Kidney (tissue), 22 donors: ENCODE measurements around the gene KLHL8. TPM values are rescaled to one million over a fixed set of nuclear protein-coding genes. Genes with fewer than 3 reads are reported as not detected.
A peak's percentile ranks its signal among the peaks of the same experiment; 100 is the strongest.

Experiments used
- DNase-seq, 5 donors: peaks; one replicate each; pipeline ENCODE4 v3.0.0-alpha.2; 2013 to 2020
- FAIRE-seq: peaks from 2 replicates; lab custom pipeline; 2012; peaks lifted over from hg19 to GRCh38; lab: Jason Lieb, UNC
- H3K27ac ChIP-seq, 2 donors: one replicate each; pipeline ENCODE4 v1.7.0; 2013; ENCODE audit warnings: low read depth in 2 of 2, low read length in 2 of 2, inconsistent platforms in 1 of 2
- H3K27me3 ChIP-seq: one replicate; pipeline ENCODE4 v1.7.1; 2013; ENCODE audit warnings: low read length, inconsistent platforms; ENCODE audit not compliant: control insufficient read depth, insufficient read depth
- H3K36me3 ChIP-seq, 3 donors: one replicate each; pipeline versions ENCODE4 v1.7.0 to v1.7.1; 2013; ENCODE audit warnings: low read length in 3 of 3, control low read depth in 1 of 3, inconsistent platforms in 1 of 3; ENCODE audit not compliant: insufficient read depth in 3 of 3, control insufficient read depth in 2 of 3
- H3K4me1 ChIP-seq, 3 donors: one replicate each; pipeline versions ENCODE4 v1.7.0 to v1.7.1; 2013; ENCODE audit warnings: low read length in 3 of 3, inconsistent platforms in 1 of 3, low read depth in 1 of 3; ENCODE audit not compliant: control insufficient read depth in 2 of 3, insufficient read depth in 2 of 3
- H3K4me3 ChIP-seq, 3 donors: one replicate each; pipeline versions ENCODE4 v1.7.0 to v1.8.1; 2013; ENCODE audit warnings: low read length in 3 of 3, control low read depth in 1 of 3, inconsistent platforms in 1 of 3
- H3K9ac ChIP-seq, 3 donors: one replicate each; pipeline versions ENCODE4 v1.7.0 to v1.7.1; 2013; ENCODE audit warnings: low read length in 3 of 3, control low read depth in 1 of 3, inconsistent platforms in 1 of 3
- H3K9me3 ChIP-seq, 3 donors: one replicate each; pipeline versions ENCODE4 v1.7.0 to v1.7.1; 2013; ENCODE audit warnings: low read length in 3 of 3, control low read depth in 1 of 3, inconsistent platforms in 1 of 3; ENCODE audit not compliant: control insufficient read depth in 2 of 3, insufficient read depth in 1 of 3
- intact Hi-C: fragments of 100-400 bp; cut with DNase I; formaldehyde crosslinking; loops from one replicate; pipeline ENCODE4 v1.11.1; 2022
- long read RNA-seq, 10 donors: library from polyadenylated mRNA in 1 of 10; unstranded in 1 of 10; transcript quantifications; one replicate each; pipeline ENCODE4 v2.0.0 and lab custom pipeline, GENCODE V29; 2021 to 2026
- polyA plus RNA-seq: library from polyadenylated mRNA; stranded (reverse); fragments of 350-450 nt; fragmentation: Illumina TruSeq; extraction: RNeasy Lipid Tissue Mini Kit (QIAGEN cat#74804); gene quantifications from one replicate; pipeline ENCODE4 v1.2.3, GENCODE V29; 2014; ENCODE audit warnings: low read depth, low replicate concordance; ENCODE audit not compliant: insufficient read depth
- total RNA-seq: library from RNA; stranded (reverse); fragmentation: NEBNext Ultra II Directional; extraction: Animal tissue kit (Norgen Biotek cat#: 25700); gene quantifications from one replicate; pipeline ENCODE4 v1.2.1, GENCODE V29; 2021
- TF ChIP-seq, protein P1 (sequence below): IDR thresholded peaks from 3 replicates; pipeline ENCODE4 v1.5.1; 2012; ENCODE audit warnings: mild to moderate bottlenecking, moderate library complexity, borderline replicate concordance; ENCODE audit not compliant: insufficient read depth; ENCODE audit errors: extremely low read depth
- donor health status: control.
- donor health status: control.
- donor health status: control.
- donor health status: control.
- donor health status: control.
- donor health status: DM: yes; HTN: yes; CAD: no.
- donor health status: Normal renal cell carcinoma (clear cell type).

The KLHL8 gene
- total RNA-seq, result 14.6 TPM
- 5.9 TPM for polyA plus RNA-seq
- long read RNA-seq, donor 1, full-length matches to known transcripts, result 1 of 1 reads
- long read RNA-seq, donor 1, partial matches to known transcripts, result 0 of 1 reads
- long read RNA-seq, donor 1, other reads (novel, unspliced or antisense), result 0 of 1 reads
- long read RNA-seq, donor 2, full-length matches to known transcripts, result 3 of 3 reads
- long read RNA-seq, donor 2, partial matches to known transcripts, result 0 of 3 reads
- long read RNA-seq, donor 2, other reads (novel, unspliced or antisense), result 0 of 3 reads
- long read RNA-seq, donor 3, full-length matches to known transcripts, result 2 of 2 reads
- long read RNA-seq, donor 3, partial matches to known transcripts, result 0 of 2 reads
- long read RNA-seq, donor 3, other reads (novel, unspliced or antisense), result 0 of 2 reads
- long read RNA-seq, donor 4, full-length matches to known transcripts, result 1 of 1 reads
- long read RNA-seq, donor 4, partial matches to known transcripts, result 0 of 1 reads
- long read RNA-seq, donor 4, other reads (novel, unspliced or antisense), result 0 of 1 reads
- long read RNA-seq, donor 5, result 0 reads
- long read RNA-seq, donor 6, full-length matches to known transcripts, result 2 of 2 reads
- long read RNA-seq, donor 6, partial matches to known transcripts, result 0 of 2 reads
- long read RNA-seq, donor 6, other reads (novel, unspliced or antisense), result 0 of 2 reads
- long read RNA-seq, donor 7, full-length matches to known transcripts, result 16 of 22 reads
- long read RNA-seq, donor 7, partial matches to known transcripts, result 0 of 22 reads
- long read RNA-seq, donor 7, other reads (novel, unspliced or antisense), result 6 of 22 reads
- long read RNA-seq, donor 8, result 0 reads
- long read RNA-seq, donor 9, full-length matches to known transcripts, result 1 of 1 reads
- long read RNA-seq, donor 9, partial matches to known transcripts, result 0 of 1 reads
- long read RNA-seq, donor 9, other reads (novel, unspliced or antisense), result 0 of 1 reads
- long read RNA-seq, donor 10, full-length matches to known transcripts, result 1 of 1 reads
- long read RNA-seq, donor 10, partial matches to known transcripts, result 0 of 1 reads
- long read RNA-seq, donor 10, other reads (novel, unspliced or antisense), result 0 of 1 reads

DNA sequence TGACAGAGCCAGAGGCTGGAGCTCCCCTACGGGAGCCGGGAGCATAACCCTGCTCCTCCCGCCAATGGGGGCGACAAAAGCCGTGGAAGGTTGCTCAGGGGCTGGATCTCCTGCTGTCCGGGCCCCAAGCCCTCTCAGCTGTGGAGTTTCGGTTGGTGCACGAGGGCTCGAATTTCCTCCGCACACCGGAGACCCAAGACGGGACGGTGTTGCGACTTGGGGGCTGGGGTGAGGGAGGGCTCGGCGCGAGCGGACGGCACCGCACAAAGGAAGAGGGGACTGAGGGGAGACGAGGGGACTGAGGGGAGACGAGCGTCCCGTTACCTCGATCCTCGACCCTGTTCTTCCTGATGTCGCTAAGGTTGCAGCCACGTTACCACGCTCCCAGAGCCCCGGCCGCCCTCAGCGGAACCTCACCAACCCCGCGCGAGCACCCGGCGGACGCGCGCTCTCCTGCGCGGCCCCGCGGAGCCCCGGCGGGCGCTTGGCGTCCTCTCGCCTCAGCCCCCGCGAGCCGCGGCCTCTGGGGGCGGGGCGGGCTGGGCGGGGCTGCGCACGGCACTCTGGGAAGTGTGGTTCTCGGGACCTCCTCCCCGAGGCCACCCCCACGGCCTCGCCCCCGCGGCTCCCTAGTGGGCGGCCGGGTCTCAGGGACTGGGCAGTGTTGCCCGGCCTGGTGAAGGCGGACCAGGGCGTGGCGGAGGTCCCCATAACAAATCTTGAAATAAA is at the start of gene KLHL8:
KLHL8 (minus strand) TSS at position 525 of the 729 bp plus-strand sequence. CDS start 25,079 bp downstream, outside the sequence.
- H3K4me3 ChIP-seq, result peak within 1 kb of the TSS; percentile 93 to 98 (median 95)
- peak within 1 kb of the TSS; percentile 92 to 95 for H3K27ac ChIP-seq
- FAIRE-seq, result no peak
- no peaks in the 10 kb centered on the region for H3K27me3 ChIP-seq
- peak within 1 kb of the TSS; percentile 91 to 98 (median 96) for H3K9ac ChIP-seq
- no peaks in the 10 kb centered on the region for H3K36me3 ChIP-seq
- no peaks in the 10 kb centered on the region for H3K9me3 ChIP-seq
- TF ChIP-seq, protein P1, sequence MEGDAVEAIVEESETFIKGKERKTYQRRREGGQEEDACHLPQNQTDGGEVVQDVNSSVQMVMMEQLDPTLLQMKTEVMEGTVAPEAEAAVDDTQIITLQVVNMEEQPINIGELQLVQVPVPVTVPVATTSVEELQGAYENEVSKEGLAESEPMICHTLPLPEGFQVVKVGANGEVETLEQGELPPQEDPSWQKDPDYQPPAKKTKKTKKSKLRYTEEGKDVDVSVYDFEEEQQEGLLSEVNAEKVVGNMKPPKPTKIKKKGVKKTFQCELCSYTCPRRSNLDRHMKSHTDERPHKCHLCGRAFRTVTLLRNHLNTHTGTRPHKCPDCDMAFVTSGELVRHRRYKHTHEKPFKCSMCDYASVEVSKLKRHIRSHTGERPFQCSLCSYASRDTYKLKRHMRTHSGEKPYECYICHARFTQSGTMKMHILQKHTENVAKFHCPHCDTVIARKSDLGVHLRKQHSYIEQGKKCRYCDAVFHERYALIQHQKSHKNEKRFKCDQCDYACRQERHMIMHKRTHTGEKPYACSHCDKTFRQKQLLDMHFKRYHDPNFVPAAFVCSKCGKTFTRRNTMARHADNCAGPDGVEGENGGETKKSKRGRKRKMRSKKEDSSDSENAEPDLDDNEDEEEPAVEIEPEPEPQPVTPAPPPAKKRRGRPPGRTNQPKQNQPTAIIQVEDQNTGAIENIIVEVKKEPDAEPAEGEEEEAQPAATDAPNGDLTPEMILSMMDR, result no peak
- H3K4me1 ChIP-seq, result peaks cover 0 to 5% (median 0%) of the 10 kb centered on the region in 3 donors
- intact Hi-C loops, result no loop called here
- peak; percentile 92 to 97 (median 94) for DNase-seq

DNA sequence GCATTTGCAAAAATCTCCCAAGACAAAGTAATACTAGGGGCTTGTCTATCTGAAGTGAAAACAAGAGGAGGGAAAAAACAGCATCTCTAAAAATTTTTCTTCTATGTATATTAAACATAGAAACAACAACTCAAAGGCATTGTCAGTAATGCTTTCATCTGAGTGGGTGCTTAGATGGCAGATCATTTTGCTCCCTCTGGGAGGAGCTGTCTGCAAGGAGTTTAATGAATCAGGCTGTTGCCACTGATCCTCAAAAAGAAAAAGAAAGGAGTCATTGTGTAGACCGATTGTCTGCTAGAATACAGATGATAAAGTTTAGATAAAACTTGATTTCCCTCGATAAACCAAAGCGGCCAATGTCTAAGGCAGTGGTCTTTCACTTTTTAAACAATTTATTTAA is 49.7 kb upstream of the KLHL8 start:
- no peak overlapping the region for H3K4me3 ChIP-seq
- FAIRE-seq (peak; percentile 87), DNase-seq (peak in 3 of 5 donors; percentile 19 to 64 (median 41))
- no peaks in the 10 kb centered on the region for H3K9me3 ChIP-seq
- H3K4me1 ChIP-seq, result peaks cover 0 to 4% (median 0%) of the 10 kb centered on the region in 3 donors
- TF ChIP-seq, protein P1, result peak; percentile 55
- no peaks in the 10 kb centered on the region for H3K27me3 ChIP-seq
- no peak overlapping the region for H3K27ac ChIP-seq
- no peak overlapping the region for H3K9ac ChIP-seq
- intact Hi-C loops, result no loop called here
- H3K36me3 ChIP-seq, result no peaks in the 10 kb centered on the region

DNA sequence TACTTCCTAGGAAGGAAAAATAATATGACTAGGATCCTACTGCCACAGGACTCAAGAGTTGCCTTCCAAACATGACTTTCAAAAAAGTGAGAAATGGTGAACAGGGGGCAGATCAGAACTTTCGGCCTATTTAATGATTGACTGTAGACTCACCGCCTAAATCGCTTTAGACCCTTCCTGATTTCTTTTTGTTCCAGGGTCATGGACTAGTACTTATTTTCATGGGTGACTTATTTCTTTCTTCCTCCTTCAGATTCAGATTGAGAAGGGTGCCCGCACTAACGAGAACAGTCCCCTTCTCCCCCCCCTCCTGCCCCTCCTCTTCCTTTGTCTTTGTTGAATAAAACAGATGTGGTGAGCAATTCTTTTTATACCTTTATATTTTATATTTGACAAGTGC is 48.0 kb upstream of the KLHL8 start:
- no peaks in the 10 kb centered on the region for H3K9me3 ChIP-seq
- no peak overlapping the region for H3K27ac ChIP-seq
- H3K4me3 ChIP-seq, result no peak overlapping the region
- DNase-seq (peak in 3 of 5 donors; percentile 10 to 66 (median 18)), FAIRE-seq (peak; percentile 53)
- peaks cover 0 to 4% (median 0%) of the 10 kb centered on the region in 3 donors for H3K4me1 ChIP-seq
- H3K27me3 ChIP-seq, result no peaks in the 10 kb centered on the region
- H3K36me3 ChIP-seq, result no peaks in the 10 kb centered on the region
- no peak overlapping the region for H3K9ac ChIP-seq
- TF ChIP-seq, protein P1, result no peak
- intact Hi-C loops, result no loop called here
